Panc1 (cell line): ENCODE data around the gene SULF2. TPM values are rescaled to one million over a fixed set of nuclear protein-coding genes. Genes with fewer than 3 reads are reported as not detected.

Experiments used
- ATAC-seq: fragments of 200-7000 bp; cut with Tn5 transposase; 2 replicates; pipeline ENCODE4 v1.9.1; 2020; ENCODE audit warnings: mild to moderate bottlenecking, moderate library complexity
- BruUV-seq: library from RNA; stranded (reverse); fragments of 400-500 nt; replicated peaks from 2 replicates; lab custom pipeline; 2021; lab: Mats Ljungman, UMichigan
- CTCF ChIA-PET: fragments of 300-600 bp; sonication (Branson Sonifier 250); formaldehyde crosslinking; loops from one replicate; lab custom pipeline; 2022; ENCODE audit warnings: antibody characterized with exemption; lab: Charles Lee
- POLR2A ChIA-PET: fragments of 300-600 bp; sonication (Branson Sonifier 250); formaldehyde crosslinking; loops from one replicate; lab custom pipeline; 2022; ENCODE audit warnings: antibody characterized with exemption; lab: Charles Lee
- DNase-seq: peaks from one replicate; pipeline ENCODE4 v3.0.0-alpha.2; 2010; ENCODE audit warnings: low read depth, low spot score
- H3K27ac ChIP-seq: 2 replicates; pipeline ENCODE4 v1.5.1; 2011; ENCODE audit warnings: mild to moderate bottlenecking, low read length, inconsistent platforms
- H3K27me3 ChIP-seq: fragments of 200-500 bp; sonication (Bioruptor generic); 2 replicates; pipeline ENCODE4 v1.6.0; 2014; ENCODE audit warnings: low read length, inconsistent platforms; ENCODE audit not compliant: control insufficient read depth, insufficient read depth
- H3K36me3 ChIP-seq: fragments of 200-500 bp; sonication (Bioruptor generic); 2 replicates; pipeline ENCODE4 v1.5.1; 2014; ENCODE audit warnings: inconsistent platforms, mild to moderate bottlenecking, low read length, moderate library complexity; ENCODE audit not compliant: control insufficient read depth, insufficient read depth
- H3K4me1 ChIP-seq: 2 replicates; pipeline ENCODE4 v1.5.1; 2011; ENCODE audit warnings: inconsistent platforms, mild to moderate bottlenecking, low read length, moderate library complexity; ENCODE audit not compliant: control insufficient read depth, insufficient read depth
- H3K4me3 ChIP-seq, 2 experiments: 2 replicates each; pipeline ENCODE4 v1.5.1; 2011 to 2012; ENCODE audit warnings: low read depth in 2 of 2, low read length in 2 of 2, mild to moderate bottlenecking in 2 of 2, inconsistent platforms in 1 of 2, moderate library complexity in 1 of 2
- H3K9me3 ChIP-seq: fragments of 200-500 bp; sonication (Bioruptor generic); 2 replicates; pipeline ENCODE4 v1.5.1; 2014; ENCODE audit warnings: low read depth, mild to moderate bottlenecking, inconsistent platforms, low read length, moderate library complexity; ENCODE audit not compliant: control insufficient read depth, insufficient read depth
- CTCF ChIP-seq: fragments of 450-650 bp; IDR thresholded peaks from 2 replicates; pipeline ENCODE4 v1.5.1; 2017; ENCODE audit warnings: mild to moderate bottlenecking
- POLR2AphosphoS5 ChIP-seq: IDR thresholded peaks from 2 replicates; pipeline ENCODE4 v1.6.1; 2012; ENCODE audit warnings: mild to moderate bottlenecking, low read depth, low read length, moderate library complexity
- REST ChIP-seq, 2 experiments: IDR thresholded peaks; 2 replicates each; pipeline ENCODE4 v1.6.1; 2011 to 2012; ENCODE audit warnings: low read depth in 2 of 2, control low read depth in 1 of 2, low read length in 1 of 2, mild to moderate bottlenecking in 1 of 2, moderate library complexity in 1 of 2; ENCODE audit not compliant: insufficient read depth in 1 of 2
- SIN3A ChIP-seq: IDR thresholded peaks from 2 replicates; pipeline ENCODE4 v1.6.1; 2012; ENCODE audit warnings: low read depth, mild to moderate bottlenecking, low read length, moderate library complexity, borderline replicate concordance; ENCODE audit not compliant: insufficient read depth
- TCF7L2 ChIP-seq: IDR thresholded peaks from 2 replicates; pipeline ENCODE4 v1.6.1; 2011; ENCODE audit warnings: mild to moderate bottlenecking, low read depth, low read length, inconsistent platforms
- in situ Hi-C: cut with HindIII; loops from 2 replicates; pipeline ENCODE4 v1.10.0; 2016; ENCODE audit warnings: low sequenced_read_pairs, low pct_unique_long_range_greater_than_20kb
- intact Hi-C: fragments of 100-400 bp; cut with micrococcal nuclease; formaldehyde crosslinking; loops from one replicate; pipeline ENCODE4 v1.10.0; 2022; ENCODE audit not compliant: unreplicated experiment
- total RNA-seq: library from RNA; stranded (reverse); gene quantifications from one replicate; pipeline ENCODE4 v1.2.1, GENCODE V29; 2021; ENCODE audit not compliant: unreplicated experiment

Gene SULF2
- total RNA-seq, 1 experiment from 2014 or later, result 1.4 TPM

GRCh38 chr20:47775039-47775438, 10.2 kb downstream of the SULF2 start:
- H3K4me3 ChIP-seq, result no peak overlapping the region
- no peaks in the 10 kb centered on the region for H3K9me3 ChIP-seq
- no peaks in the 10 kb centered on the region for H3K4me1 ChIP-seq
- in situ Hi-C loops, result no loop called here
- H3K36me3 ChIP-seq, result no peaks in the 10 kb centered on the region
- no TSS peak for BruUV-seq
- DNase-seq (no peak), ATAC-seq (no peak)
- POLR2A ChIA-PET, result no interaction called here
- TF ChIP-seq POLR2AphosphoS5, result no peak
- H3K27me3 ChIP-seq, result no peaks in the 10 kb centered on the region
- CTCF ChIA-PET, result no interaction called here
- intact Hi-C loops, result no loop called here
- no peak overlapping the region for H3K27ac ChIP-seq

- intact Hi-C loops, result no loop called here
- Histone ChIP-seq H3K27ac (no peak overlapping the region), H3K4me1 (no peaks in the 10 kb centered on the region), H3K36me3 (no peaks in the 10 kb centered on the region), H3K9me3 (no peaks in the 10 kb centered on the region), H3K27me3 (no peaks in the 10 kb centered on the region), H3K4me3 (no peak overlapping the region)
- ATAC-seq (no peak), DNase-seq (no peak)
- POLR2A ChIA-PET, result no interaction called here
- BruUV-seq, result no TSS peak
- in situ Hi-C loops, result no loop called here
- CTCF ChIA-PET, result no interaction called here
- TF ChIP-seq TCF7L2 (no peak), REST (IDR thresholded peaks at IDR 0.05; ENCODE audit: insufficient read depth in 1 of 2, low read depth in 2 of 2, low read length in 1 of 2) (no peak), SIN3A (no peak), CTCF (no peak), POLR2AphosphoS5 (no peak)
These were observed 11.0 kb downstream of the SULF2 start for GRCh38 chr20:47774131-47774777.

GRCh38 chr20:47773371-47773786, 11.9 kb downstream of the SULF2 start:
- Histone ChIP-seq H3K27me3 (no peaks in the 10 kb centered on the region), H3K36me3 (no peaks in the 10 kb centered on the region), H3K27ac (no peak overlapping the region), H3K4me1 (no peaks in the 10 kb centered on the region), H3K4me3 (no peak overlapping the region), H3K9me3 (no peaks in the 10 kb centered on the region)
- CTCF ChIA-PET, result no interaction called here
- no TSS peak for BruUV-seq
- POLR2A ChIA-PET, result no interaction called here
- intact Hi-C loops (no loop called here), in situ Hi-C loops (no loop called here)
- TF ChIP-seq CTCF, result no peak
- no peak for TF ChIP-seq SIN3A
- no peak for TF ChIP-seq TCF7L2
- no peak for ATAC-seq
- no peak for DNase-seq
